Tibial nerve (tissue), 4 donors: ENCODE results near the gene CMKLR1. TPM values are rescaled to one million over a fixed set of nuclear protein-coding genes. Genes with fewer than 3 reads are reported as not detected.
A peak's percentile ranks its signal among the peaks of the same experiment; 100 is the strongest.

Experiments used
- DNase-seq, 2 donors: peaks; one replicate each; pipeline ENCODE4 v3.0.0-alpha.2; 2019; ENCODE audit warnings: low spot score in 2 of 2
- H3K27ac ChIP-seq, 4 donors: fragments of 200-600 bp; sonication (generic) in 3 of 4; one replicate each; pipeline ENCODE4 v1.5.1; 2017 to 2019; ENCODE audit warnings: mild to moderate bottlenecking in 1 of 4
- H3K27me3 ChIP-seq, 2 donors: fragments of 200-600 bp; sonication (generic) in 1 of 2; one replicate each; pipeline versions ENCODE4 v1.5.1 to v1.6.0; 2017 to 2019
- H3K36me3 ChIP-seq, 3 donors: fragments of 200-600 bp; sonication (generic); one replicate each; pipeline ENCODE4 v1.5.1; 2018 to 2019
- H3K4me1 ChIP-seq, 4 donors: fragments of 200-600 bp; sonication (generic) in 3 of 4; one replicate each; pipeline ENCODE4 v1.5.1; 2017 to 2019
- H3K4me3 ChIP-seq, 4 donors: fragments of 200-600 bp; sonication (generic) in 3 of 4; one replicate each; pipeline ENCODE4 v1.5.1; 2017 to 2019; ENCODE audit warnings: mild to moderate bottlenecking in 1 of 4, moderate library complexity in 1 of 4
- H3K9me3 ChIP-seq, 4 donors: fragments of 200-600 bp; sonication (generic) in 3 of 4; one replicate each; pipeline ENCODE4 v1.5.1; 2017 to 2019
- EP300 ChIP-seq, 2 donors: sonication (generic); formaldehyde crosslinking; IDR thresholded peaks; one replicate each; pipeline ENCODE4 v1.6.1; 2017; ENCODE audit warnings: antibody characterized with exemption in 2 of 2, mild to moderate bottlenecking in 1 of 2
- POLR2A ChIP-seq, 2 donors: fragments of 450-650 bp; IDR thresholded peaks; one replicate each; pipeline ENCODE4 v1.6.1; 2017; ENCODE audit warnings: antibody characterized with exemption in 2 of 2, mild to moderate bottlenecking in 2 of 2, moderate library complexity in 2 of 2
- WGBS, 2 donors: methylation state at CpG; one replicate each; pipeline ENCODE4 v1.1.5; 2018; 5-methylcytosine and 5-hydroxymethylcytosine counted together
- total RNA-seq, 4 donors: library from RNA; depleted of rRNA; stranded (reverse); fragments of >200 nt; gene quantifications; one replicate each; pipeline ENCODE4 v1.1.0, GENCODE V29; 2016
- TF ChIP-seq, protein P1 (sequence below), 5 experiments: fragments of 200-600 bp in 3 of 5; fragments of 450-650 bp in 2 of 5; sonication (generic) in 3 of 5; IDR thresholded peaks; one replicate each; pipeline ENCODE4 v1.5.1; 2016 to 2019; ENCODE audit warnings: antibody characterized with exemption in 5 of 5, mild to moderate bottlenecking in 3 of 5, moderate library complexity in 2 of 5

The CMKLR1 gene
- total RNA-seq, 4 donors from 2014 or later: 7.1 to 23.2 (median 18.8) TPM

DNA sequence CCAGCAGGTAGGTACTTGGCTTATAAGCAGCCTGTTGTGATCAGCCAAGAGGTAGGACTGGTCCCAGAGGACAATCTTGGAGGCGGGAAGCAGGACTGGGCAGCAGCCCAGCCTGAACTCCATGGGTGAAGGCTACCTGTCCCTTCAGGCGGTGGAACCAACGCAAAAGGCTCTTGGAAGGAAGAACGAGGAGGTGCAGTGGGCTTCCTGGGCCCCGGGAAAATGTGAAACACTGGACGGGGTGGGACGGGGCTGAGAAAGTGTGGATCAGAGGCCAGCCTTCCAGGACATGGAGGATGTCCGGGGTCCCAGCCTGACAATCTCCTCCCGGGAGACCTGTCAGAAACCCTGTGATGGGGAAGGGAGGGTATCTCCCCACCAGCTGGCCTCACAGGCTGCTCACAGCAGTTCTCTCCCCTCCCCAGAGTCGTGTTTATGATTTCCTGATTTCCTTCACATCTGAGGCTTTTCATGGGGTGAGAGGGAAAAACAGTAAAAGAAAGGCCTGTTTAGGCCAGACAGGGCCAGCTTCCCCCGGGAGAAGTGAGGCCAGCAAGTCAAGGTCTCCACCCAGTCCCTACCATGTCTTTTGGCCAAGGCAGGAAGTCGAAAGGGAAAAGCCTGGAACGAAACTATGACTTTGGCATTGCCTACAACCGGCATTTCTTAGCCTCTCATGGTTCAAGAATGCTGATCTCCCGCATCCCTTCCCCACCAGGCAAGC lies 11.3 kb downstream of the CMKLR1 start:
- Histone ChIP-seq H3K27me3 (no peaks in the 10 kb centered on the region), H3K4me3 (no peak overlapping the region), H3K4me1 (peaks cover 0 to 45% (median 3%) of the 10 kb centered on the region in 4 donors), H3K9me3 (peaks cover 0 to 4% (median 0%) of the 10 kb centered on the region in 4 donors), H3K27ac (peak overlapping the region in 2 of 4 donors; percentile 54 to 69), H3K36me3 (no peaks in the 10 kb centered on the region)
- 39 to 50% methylated on average over 15 of the region's 15 CpGs for WGBS, 2 donors
- DNase-seq: no peak
- TF ChIP-seq, protein P1, sequence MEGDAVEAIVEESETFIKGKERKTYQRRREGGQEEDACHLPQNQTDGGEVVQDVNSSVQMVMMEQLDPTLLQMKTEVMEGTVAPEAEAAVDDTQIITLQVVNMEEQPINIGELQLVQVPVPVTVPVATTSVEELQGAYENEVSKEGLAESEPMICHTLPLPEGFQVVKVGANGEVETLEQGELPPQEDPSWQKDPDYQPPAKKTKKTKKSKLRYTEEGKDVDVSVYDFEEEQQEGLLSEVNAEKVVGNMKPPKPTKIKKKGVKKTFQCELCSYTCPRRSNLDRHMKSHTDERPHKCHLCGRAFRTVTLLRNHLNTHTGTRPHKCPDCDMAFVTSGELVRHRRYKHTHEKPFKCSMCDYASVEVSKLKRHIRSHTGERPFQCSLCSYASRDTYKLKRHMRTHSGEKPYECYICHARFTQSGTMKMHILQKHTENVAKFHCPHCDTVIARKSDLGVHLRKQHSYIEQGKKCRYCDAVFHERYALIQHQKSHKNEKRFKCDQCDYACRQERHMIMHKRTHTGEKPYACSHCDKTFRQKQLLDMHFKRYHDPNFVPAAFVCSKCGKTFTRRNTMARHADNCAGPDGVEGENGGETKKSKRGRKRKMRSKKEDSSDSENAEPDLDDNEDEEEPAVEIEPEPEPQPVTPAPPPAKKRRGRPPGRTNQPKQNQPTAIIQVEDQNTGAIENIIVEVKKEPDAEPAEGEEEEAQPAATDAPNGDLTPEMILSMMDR (IDR thresholded peaks at IDR 0.05): no peak
- TF ChIP-seq POLR2A (IDR thresholded peaks at IDR 0.05) (no peak), EP300 (IDR thresholded peaks at IDR 0.05) (no peak)

DNA sequence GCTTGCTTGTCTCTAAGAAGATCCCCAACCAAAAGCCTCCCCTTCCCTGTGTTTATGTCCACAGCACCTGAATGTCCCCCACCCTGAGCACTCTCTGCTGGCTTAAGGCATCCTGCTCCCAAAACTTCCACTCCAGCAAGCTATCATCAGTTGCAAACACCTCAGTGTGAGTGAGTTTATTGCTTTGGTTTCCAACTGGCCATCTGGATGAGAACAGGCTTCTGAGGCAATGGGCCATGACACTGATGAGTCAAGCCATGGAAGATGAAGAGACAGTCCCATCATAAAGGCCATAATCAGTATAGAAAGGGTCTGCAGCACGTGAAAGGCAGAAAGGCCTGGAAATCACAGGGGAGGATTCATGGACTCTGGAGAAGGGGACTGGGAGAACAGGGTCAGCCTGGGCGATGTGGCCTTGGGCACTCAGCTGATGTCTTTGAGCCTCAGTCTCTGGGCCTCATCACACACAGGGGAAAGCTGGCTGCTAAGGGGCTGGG lies 12.8 kb downstream of the CMKLR1 start:
- H3K27ac ChIP-seq: no peak overlapping the region
- H3K36me3 ChIP-seq: no peaks in the 10 kb centered on the region
- H3K4me1 ChIP-seq: peaks cover 0 to 37% (median 3%) of the 10 kb centered on the region in 4 donors
- TF ChIP-seq POLR2A (IDR thresholded peaks at IDR 0.05) (no peak), EP300 (IDR thresholded peaks at IDR 0.05) (no peak)
- TF ChIP-seq, protein P1 (IDR thresholded peaks at IDR 0.05): no peak
- DNase-seq: no peak
- H3K9me3 ChIP-seq: peaks cover 0 to 4% (median 0%) of the 10 kb centered on the region in 4 donors
- no peak overlapping the region for H3K4me3 ChIP-seq
- no peaks in the 10 kb centered on the region for H3K27me3 ChIP-seq
- 43% methylated on average over 2 of the region's 2 CpGs for WGBS, 2 donors

DNA sequence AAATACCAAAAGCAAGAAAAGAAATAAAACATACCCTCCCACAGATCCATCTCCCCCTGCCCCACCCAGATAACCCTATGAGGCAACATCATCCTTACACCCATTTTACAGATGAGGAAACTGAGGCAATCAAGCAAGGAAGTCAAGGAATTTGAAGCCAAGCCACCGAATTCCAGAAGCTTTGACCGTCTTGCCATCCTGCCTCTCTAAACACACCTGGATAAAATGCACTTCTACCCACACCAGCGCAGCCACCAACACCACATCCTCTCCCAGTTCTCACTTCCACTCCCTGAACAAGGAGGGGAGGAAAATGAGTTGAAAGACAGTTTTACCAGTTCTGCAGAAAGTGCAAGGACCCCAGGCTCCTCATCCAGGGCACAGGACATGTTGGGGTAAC lies 13.6 kb downstream of the CMKLR1 start:
- DNase-seq: no peak
- H3K27ac ChIP-seq: no peak overlapping the region
- no peak overlapping the region for H3K4me3 ChIP-seq
- no peak for TF ChIP-seq EP300 (IDR thresholded peaks at IDR 0.05)
- TF ChIP-seq, protein P1 (IDR thresholded peaks at IDR 0.05): no peak
- no peak for TF ChIP-seq POLR2A (IDR thresholded peaks at IDR 0.05)
- WGBS, 2 donors: 88 to 96% methylated on average over 3 of the region's 3 CpGs
- no peaks in the 10 kb centered on the region for H3K36me3 ChIP-seq
- no peaks in the 10 kb centered on the region for H3K27me3 ChIP-seq
- H3K4me1 ChIP-seq: peaks cover 0 to 37% (median 3%) of the 10 kb centered on the region in 4 donors
- H3K9me3 ChIP-seq: peaks cover 0 to 2% (median 0%) of the 10 kb centered on the region in 4 donors

DNA sequence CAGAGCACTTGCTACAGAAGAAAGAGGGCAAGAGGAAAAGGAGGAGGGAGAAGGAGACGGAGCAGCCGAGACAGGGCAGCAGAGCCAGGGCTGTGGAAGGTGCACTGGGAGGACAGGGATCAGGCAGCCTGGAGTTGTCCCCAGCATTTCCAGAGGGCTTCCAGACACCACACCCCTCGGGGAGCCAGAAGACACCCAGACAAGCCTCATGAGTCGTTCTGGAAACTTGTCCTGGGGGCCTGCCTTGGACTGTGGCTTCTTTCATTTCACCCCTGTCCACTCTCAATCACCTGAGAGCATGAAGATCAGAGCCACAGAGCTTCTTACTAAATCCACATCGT lies 14.1 kb downstream of the CMKLR1 start:
- no peak for DNase-seq
- Histone ChIP-seq H3K27ac (no peak overlapping the region), H3K36me3 (no peaks in the 10 kb centered on the region), H3K9me3 (no peaks in the 10 kb centered on the region), H3K27me3 (no peaks in the 10 kb centered on the region), H3K4me1 (peaks cover 0 to 37% (median 3%) of the 10 kb centered on the region in 4 donors), H3K4me3 (no peak overlapping the region)
- TF ChIP-seq EP300 (IDR thresholded peaks at IDR 0.05) (no peak), POLR2A (IDR thresholded peaks at IDR 0.05) (no peak)
- TF ChIP-seq, protein P1 (IDR thresholded peaks at IDR 0.05): no peak
- 47 to 65% methylated on average over 5 of the region's 5 CpGs for WGBS, 2 donors

DNA sequence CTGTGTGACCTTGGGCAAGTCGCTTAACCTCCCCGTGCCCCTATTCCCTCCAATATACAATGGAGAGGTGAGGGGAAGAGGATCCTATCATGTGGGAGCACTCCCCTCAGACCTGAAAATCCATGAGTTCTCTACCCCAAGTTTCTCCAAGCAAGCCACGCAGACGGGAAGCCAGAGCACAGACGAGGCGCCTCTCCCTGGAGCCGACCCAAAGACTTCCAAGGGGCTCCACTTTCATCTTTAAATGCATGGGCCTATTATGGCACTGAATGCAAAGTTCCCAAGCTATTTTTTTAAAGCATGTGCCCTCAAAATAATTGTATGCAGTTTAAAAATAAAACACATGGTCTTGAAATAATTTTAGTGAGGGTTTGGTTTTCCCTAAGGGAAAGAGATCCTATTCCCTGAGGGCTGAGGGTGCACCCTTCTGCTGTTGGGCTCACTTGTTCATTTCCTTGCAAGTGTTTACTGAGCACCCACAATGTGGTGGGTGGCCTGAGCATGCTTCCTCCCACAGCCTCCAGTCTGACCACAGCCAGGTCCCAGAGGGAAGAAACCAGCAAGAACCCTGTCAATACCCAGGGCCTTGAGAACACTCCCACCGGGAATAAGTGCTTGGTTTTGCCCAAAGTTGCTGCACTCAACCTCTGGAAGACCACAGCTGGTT lies 14.6 kb downstream of the CMKLR1 start:
- peaks cover 0 to 37% (median 3%) of the 10 kb centered on the region in 4 donors for H3K4me1 ChIP-seq
- H3K27me3 ChIP-seq: no peaks in the 10 kb centered on the region
- no peaks in the 10 kb centered on the region for H3K9me3 ChIP-seq
- no peak overlapping the region for H3K27ac ChIP-seq
- TF ChIP-seq, protein P1 (IDR thresholded peaks at IDR 0.05): no peak
- TF ChIP-seq EP300 (IDR thresholded peaks at IDR 0.05) (no peak), POLR2A (IDR thresholded peaks at IDR 0.05) (no peak)
- 71 to 75% methylated on average over 8 of the region's 8 CpGs for WGBS, 2 donors
- H3K36me3 ChIP-seq: no peaks in the 10 kb centered on the region
- no peak for DNase-seq
- H3K4me3 ChIP-seq: no peak overlapping the region
